MM.1S (cell line): ENCODE measurements around the gene LNPEP.

Experiments
- DNase-seq: peaks from one replicate; pipeline ENCODE4 v3.0.0-alpha.2; 2015
- H2AFZ ChIP-seq: fragments of 300-600 bp; sonication (generic); 2 replicates; pipeline ENCODE4 v1.6.0; 2016; ENCODE audit warnings: antibody characterized with exemption, low read length
- H3F3A ChIP-seq: fragments of 300-600 bp; sonication (generic); 2 replicates; pipeline ENCODE4 v1.6.1; 2016; ENCODE audit warnings: mild to moderate bottlenecking, antibody characterized with exemption, low read length, moderate library complexity, mixed read lengths; ENCODE audit not compliant: insufficient read depth
- H3K27ac ChIP-seq: fragments of 300-600 bp; sonication (generic); 2 replicates; pipeline ENCODE4 v1.5.1; 2016; ENCODE audit warnings: mild to moderate bottlenecking, low read length
- H3K27me3 ChIP-seq: fragments of 300-600 bp; sonication (generic); replicated peaks from 2 replicates; pipeline ENCODE4 v1.6.0; 2016; ENCODE audit warnings: low read length; ENCODE audit not compliant: insufficient read depth
- H3K36me3 ChIP-seq: fragments of 300-600 bp; sonication (generic); replicated peaks from 2 replicates; pipeline ENCODE4 v1.6.1; 2016; ENCODE audit warnings: mild to moderate bottlenecking, low read length, mixed read lengths; ENCODE audit not compliant: insufficient read depth
- H3K4me1 ChIP-seq: fragments of 300-600 bp; sonication (generic); 2 replicates; pipeline ENCODE4 v1.6.1; 2016; ENCODE audit warnings: low read length, mixed read lengths
- H3K4me2 ChIP-seq: fragments of 300-600 bp; sonication (generic); 2 replicates; pipeline ENCODE4 v1.6.0; 2016; ENCODE audit warnings: low read depth, low read length
- H3K4me3 ChIP-seq: fragments of 300-600 bp; sonication (generic); 2 replicates; pipeline ENCODE4 v1.5.1; 2016; ENCODE audit warnings: low read length, mixed read lengths
- H3K79me2 ChIP-seq: fragments of 300-600 bp; sonication (generic); 2 replicates; pipeline ENCODE4 v1.6.1; 2016; ENCODE audit warnings: mixed run types, low read length, mixed read lengths
- H3K9ac ChIP-seq: fragments of 300-600 bp; sonication (generic); 2 replicates; pipeline ENCODE4 v1.6.1; 2016; ENCODE audit warnings: low read length, mixed read lengths
- H3K9me2 ChIP-seq: fragments of 300-600 bp; sonication (generic); replicated peaks from 2 replicates; pipeline ENCODE4 v1.6.1; 2016; ENCODE audit warnings: mild to moderate bottlenecking, low read length, mixed read lengths; ENCODE audit not compliant: insufficient read depth
- H3K9me3 ChIP-seq: fragments of 300-600 bp; sonication (generic); replicated peaks from 2 replicates; pipeline ENCODE4 v1.6.1; 2016; ENCODE audit warnings: mild to moderate bottlenecking, low read length, mixed read lengths; ENCODE audit not compliant: insufficient read depth
- H4K20me1 ChIP-seq: fragments of 300-600 bp; sonication (generic); 2 replicates; pipeline ENCODE4 v1.6.1; 2016; ENCODE audit warnings: mild to moderate bottlenecking, low read length, moderate library complexity, mixed read lengths; ENCODE audit not compliant: insufficient read depth
- EZH2 ChIP-seq: fragments of 300-600 bp; sonication (generic); optimal IDR thresholded peaks from 2 replicates; pipeline ENCODE3; 2017; ENCODE audit warnings: low read depth, mild to moderate bottlenecking, antibody characterized with exemption, low read length, mixed read lengths
- EZH2phosphoT487 ChIP-seq: fragments of 300-600 bp; sonication (generic); IDR thresholded peaks from 2 replicates; pipeline ENCODE4 v1.6.1; 2018; ENCODE audit warnings: antibody characterized with exemption, low read length
- TF ChIP-seq, protein P1 (sequence below): fragments of 300-600 bp; sonication (generic); IDR thresholded peaks from 2 replicates; pipeline ENCODE4 v1.5.1; 2016; ENCODE audit warnings: antibody characterized with exemption, low read length, mixed read lengths

Gene LNPEP

DNA sequence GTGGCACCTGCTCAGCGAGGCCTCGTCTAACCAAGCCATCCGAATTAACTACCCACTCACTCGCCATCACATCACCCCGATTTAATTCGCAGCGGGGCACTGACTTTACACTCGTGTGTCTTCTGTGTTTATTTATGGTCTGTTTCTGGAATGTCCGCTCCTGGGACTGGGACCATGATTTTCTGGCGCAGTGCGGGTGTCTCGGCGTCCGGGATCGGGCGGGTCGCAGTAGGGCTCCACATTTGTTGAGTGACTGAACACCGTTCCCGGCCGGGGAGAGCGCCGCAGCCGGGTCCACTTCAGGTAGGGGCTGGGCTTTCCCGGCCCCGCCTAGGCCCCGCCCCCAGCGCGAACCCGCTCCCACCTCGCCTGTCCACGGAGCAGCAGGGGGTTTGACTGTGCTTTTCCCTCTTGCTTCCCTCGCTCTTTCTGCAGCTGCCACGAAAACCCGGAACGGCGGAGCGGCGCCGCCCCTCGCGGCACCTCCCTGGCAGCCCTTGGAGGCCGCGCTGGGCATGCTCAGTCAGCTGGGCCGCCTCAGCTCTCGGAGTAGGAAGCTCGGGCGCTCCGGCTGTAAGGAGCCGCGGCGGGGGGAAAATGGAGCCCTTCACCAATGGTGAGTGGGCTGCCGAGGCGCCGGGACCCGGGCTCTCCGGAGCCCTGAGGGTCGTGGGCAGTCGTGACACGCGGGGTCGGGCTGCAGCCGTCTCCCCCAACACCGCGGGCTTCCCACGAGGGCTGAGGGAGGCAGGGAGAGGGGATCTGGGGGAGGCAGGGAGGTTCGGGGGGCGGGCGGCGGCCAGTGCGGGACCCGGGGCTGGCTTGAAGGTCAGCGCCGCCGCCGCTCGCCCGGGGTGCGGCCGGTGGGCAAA, at the start of gene LNPEP:
TSS of gene LNPEP (plus strand) at position 522 of the 872 bp plus-strand sequence. CDS start at position 598, 76 bp downstream.
- Histone ChIP-seq H3K27me3 (no peaks in the 10 kb centered on the region), H3K4me2 (peak within 1 kb of the TSS; percentile 95), H3K9ac (peak within 1 kb of the TSS; percentile 87), H2AFZ (peak within 1 kb of the TSS; percentile 100), H4K20me1 (0 out of 2 replicates have a peak, but pooled peaks cover 3% of the 10 kb centered on the region), H3K27ac (peak within 1 kb of the TSS; percentile 97), H3K36me3 (no peaks in the 10 kb centered on the region), H3K9me3 (no peaks in the 10 kb centered on the region), H3K9me2 (no peaks in the 10 kb centered on the region), H3F3A (peaks cover 31% of the 10 kb centered on the region), H3K79me2 (peaks cover 49% of the 10 kb centered on the region), H3K4me3 (peak within 1 kb of the TSS; percentile 94), H3K4me1 (peaks cover 32% of the 10 kb centered on the region)
- TF ChIP-seq EZH2 (no peak), EZH2phosphoT487 (no peak)
- TF ChIP-seq, protein P1, sequence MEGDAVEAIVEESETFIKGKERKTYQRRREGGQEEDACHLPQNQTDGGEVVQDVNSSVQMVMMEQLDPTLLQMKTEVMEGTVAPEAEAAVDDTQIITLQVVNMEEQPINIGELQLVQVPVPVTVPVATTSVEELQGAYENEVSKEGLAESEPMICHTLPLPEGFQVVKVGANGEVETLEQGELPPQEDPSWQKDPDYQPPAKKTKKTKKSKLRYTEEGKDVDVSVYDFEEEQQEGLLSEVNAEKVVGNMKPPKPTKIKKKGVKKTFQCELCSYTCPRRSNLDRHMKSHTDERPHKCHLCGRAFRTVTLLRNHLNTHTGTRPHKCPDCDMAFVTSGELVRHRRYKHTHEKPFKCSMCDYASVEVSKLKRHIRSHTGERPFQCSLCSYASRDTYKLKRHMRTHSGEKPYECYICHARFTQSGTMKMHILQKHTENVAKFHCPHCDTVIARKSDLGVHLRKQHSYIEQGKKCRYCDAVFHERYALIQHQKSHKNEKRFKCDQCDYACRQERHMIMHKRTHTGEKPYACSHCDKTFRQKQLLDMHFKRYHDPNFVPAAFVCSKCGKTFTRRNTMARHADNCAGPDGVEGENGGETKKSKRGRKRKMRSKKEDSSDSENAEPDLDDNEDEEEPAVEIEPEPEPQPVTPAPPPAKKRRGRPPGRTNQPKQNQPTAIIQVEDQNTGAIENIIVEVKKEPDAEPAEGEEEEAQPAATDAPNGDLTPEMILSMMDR, result no peak
- DNase-seq, result peak; percentile 98

DNA sequence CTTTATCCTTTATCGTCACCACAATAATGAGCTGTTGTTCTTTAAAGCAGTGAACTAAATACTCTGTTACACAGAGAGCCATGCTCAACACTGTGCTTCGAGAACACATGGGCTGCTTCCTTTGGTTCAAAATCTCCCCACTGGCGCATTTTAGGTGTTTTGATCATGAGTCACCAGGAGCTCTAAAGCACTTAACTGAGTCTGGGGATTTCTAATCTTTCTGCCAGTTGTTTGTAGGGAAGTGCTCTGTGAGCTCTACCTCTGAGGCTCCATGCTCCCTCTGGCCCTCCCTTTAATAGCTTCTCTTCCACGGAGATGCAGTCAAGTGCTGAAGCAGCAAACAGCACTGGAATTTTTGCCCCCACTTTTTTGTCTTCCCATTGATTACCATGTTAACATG, 42.5 kb upstream of the LNPEP start:
- peaks cover 14% of the 10 kb centered on the region; the same call in 1 of the 2 replicates for H3K4me1 ChIP-seq
- H2AFZ ChIP-seq, result no peak overlapping the region
- TF ChIP-seq, protein P1, result no peak
- TF ChIP-seq EZH2 (no peak), EZH2phosphoT487 (no peak)
- H3F3A ChIP-seq, result peaks cover 16% of the 10 kb centered on the region
- H3K9me3 ChIP-seq, result no peaks in the 10 kb centered on the region
- no peak for DNase-seq
- no peaks in the 10 kb centered on the region for H3K36me3 ChIP-seq
- H3K4me3 ChIP-seq, result no peak overlapping the region
- no peak overlapping the region for H3K4me2 ChIP-seq
- H4K20me1 ChIP-seq, result no peaks in the 10 kb centered on the region
- H3K27ac ChIP-seq, result no peak overlapping the region
- H3K79me2 ChIP-seq, result no peaks in the 10 kb centered on the region
- no peaks in the 10 kb centered on the region for H3K27me3 ChIP-seq
- H3K9ac ChIP-seq, result no peak overlapping the region
- no peaks in the 10 kb centered on the region for H3K9me2 ChIP-seq

DNA sequence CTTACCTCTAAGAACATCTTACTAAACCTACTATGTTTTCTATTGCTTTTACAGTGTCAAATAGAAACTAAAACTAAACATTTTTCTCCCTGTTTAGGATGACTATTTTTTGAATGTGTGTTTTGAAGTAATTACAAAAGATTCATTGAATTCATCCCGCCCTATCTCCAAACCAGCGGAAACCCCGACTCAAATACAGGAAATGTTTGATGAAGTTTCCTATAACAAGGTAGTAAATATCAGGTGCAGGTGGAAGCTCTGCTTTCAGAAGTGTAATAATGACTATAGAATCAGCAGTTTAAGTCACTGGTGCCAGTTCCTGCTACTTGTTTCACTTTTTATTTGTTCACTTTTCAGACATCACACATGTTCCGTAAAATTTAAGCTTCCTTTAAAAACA, 39.6 kb upstream of the LNPEP start:
- no peaks in the 10 kb centered on the region for H3K79me2 ChIP-seq
- peak overlapping the region; percentile 54 for H3K4me3 ChIP-seq
- H3K9ac ChIP-seq, result peak overlapping the region; percentile 31
- no peaks in the 10 kb centered on the region for H3K9me3 ChIP-seq
- H3K27me3 ChIP-seq, result no peaks in the 10 kb centered on the region
- peaks cover 14% of the 10 kb centered on the region; the same call in 1 of the 2 replicates for H3K4me1 ChIP-seq
- DNase-seq, result peak; percentile 78
- peak overlapping the region; percentile 76 for H3K4me2 ChIP-seq
- no peaks in the 10 kb centered on the region for H3K9me2 ChIP-seq
- TF ChIP-seq, protein P1, result no peak
- TF ChIP-seq EZH2phosphoT487 (no peak), EZH2 (no peak)
- peaks cover 16% of the 10 kb centered on the region for H3F3A ChIP-seq
- H2AFZ ChIP-seq, result peak overlapping the region; percentile 65
- no peaks in the 10 kb centered on the region for H3K36me3 ChIP-seq
- H4K20me1 ChIP-seq, result no peaks in the 10 kb centered on the region
- peak overlapping the region; percentile 73 for H3K27ac ChIP-seq
